BLaER1 (cell line): ENCODE results near the gene THSD1.
A peak's percentile ranks its signal among the peaks of the same experiment; 100 is the strongest.
"Not testable (repeated sequence)": the region's sequence is repeated elsewhere in the genome, so short reads cannot be mapped to it uniquely, and the experiment has no call there.

Experiments
- H3K27ac ChIP-seq: shearing (Covaris generic); formaldehyde crosslinking; 2 replicates; pipeline ENCODE4 v1.8.1; 2022
- H3K27me3 ChIP-seq: shearing (Covaris generic); formaldehyde crosslinking; 2 replicates; pipeline ENCODE4 v1.8.1; 2022
- H3K36me3 ChIP-seq: shearing (Covaris generic); formaldehyde crosslinking; 2 replicates; pipeline ENCODE4 v1.8.1; 2022
- H3K4me1 ChIP-seq: shearing (Covaris generic); formaldehyde crosslinking; 2 replicates; pipeline ENCODE4 v1.8.1; 2022
- H3K4me2 ChIP-seq: shearing (Covaris generic); formaldehyde crosslinking; 2 replicates; pipeline ENCODE4 v1.8.1; 2022
- H3K4me3 ChIP-seq: shearing (Covaris generic); formaldehyde crosslinking; 2 replicates; pipeline ENCODE4 v1.8.1; 2022
- H3K9ac ChIP-seq: shearing (Covaris generic); formaldehyde crosslinking; 2 replicates; pipeline ENCODE4 v1.8.1; 2022
- H3K9me3 ChIP-seq: shearing (Covaris generic); formaldehyde crosslinking; 2 replicates; pipeline ENCODE4 v1.8.1; 2022
- H4K20me1 ChIP-seq: shearing (Covaris generic); formaldehyde crosslinking; 2 replicates; pipeline ENCODE4 v1.8.1; 2022
- Cebpa-rat ChIP-seq: shearing (Covaris generic); IDR thresholded peaks from 2 replicates; pipeline ENCODE4 v1.8.1; 2022

Gene THSD1

GRCh38 chr13:52393572-52394357 is 12.2 kb downstream of the THSD1 start:
- Histone ChIP-seq H3K4me1 (peaks cover 9% of the 10 kb centered on the region), H3K27ac (no peak overlapping the region), H3K9me3 (no peaks in the 10 kb centered on the region), H3K27me3 (no peaks in the 10 kb centered on the region), H3K9ac (no peak overlapping the region), H4K20me1 (no peaks in the 10 kb centered on the region), H3K4me3 (no peak overlapping the region), H3K36me3 (no peaks in the 10 kb centered on the region), H3K4me2 (peak overlapping the region; percentile 7; the same call in 1 of the 2 replicates)
- no peak for TF ChIP-seq Cebpa-rat

GRCh38 chr13:52387721-52388120 is 18.3 kb downstream of the THSD1 start:
- Histone ChIP-seq H3K27ac (no peak overlapping the region), H3K9me3 (no peaks in the 10 kb centered on the region), H3K36me3 (no peaks in the 10 kb centered on the region), H3K4me1 (no peaks in the 10 kb centered on the region), H4K20me1 (no peaks in the 10 kb centered on the region), H3K27me3 (no peaks in the 10 kb centered on the region), H3K9ac (no peak overlapping the region), H3K4me3 (no peak overlapping the region), H3K4me2 (no peak overlapping the region)
- TF ChIP-seq Cebpa-rat = no peak

GRCh38 chr13:52385870-52386269 is 20.1 kb downstream of the THSD1 start:
- H3K4me3 ChIP-seq = no peak overlapping the region
- H3K36me3 ChIP-seq = no peaks in the 10 kb centered on the region
- H3K9ac ChIP-seq = no peak overlapping the region
- H3K27ac ChIP-seq = no peak overlapping the region
- TF ChIP-seq Cebpa-rat = no peak
- H3K4me2 ChIP-seq = no peak overlapping the region
- no peaks in the 10 kb centered on the region for H4K20me1 ChIP-seq
- no peaks in the 10 kb centered on the region for H3K4me1 ChIP-seq
- no peaks in the 10 kb centered on the region for H3K27me3 ChIP-seq
- no peaks in the 10 kb centered on the region for H3K9me3 ChIP-seq

- no peak overlapping the region for H3K4me2 ChIP-seq
Measured at GRCh38 chr13:52383366-52383765, 22.6 kb downstream of the THSD1 start.

GRCh38 chr13:52378312-52378711 is 27.7 kb downstream of the THSD1 start:
- H3K9me3 ChIP-seq = no peaks in the 10 kb centered on the region
- H3K4me1 ChIP-seq = no peaks in the 10 kb centered on the region
- H4K20me1 ChIP-seq = no peaks in the 10 kb centered on the region
- H3K4me2 ChIP-seq = no peak overlapping the region
- no peak overlapping the region for H3K27ac ChIP-seq
- H3K36me3 ChIP-seq = peaks cover 11% of the 10 kb centered on the region; the same call in 1 of the 2 replicates
- no peak overlapping the region for H3K9ac ChIP-seq
- H3K27me3 ChIP-seq = no peaks in the 10 kb centered on the region
- no peak for TF ChIP-seq Cebpa-rat
- no peak overlapping the region for H3K4me3 ChIP-seq

More at GRCh38 chr13:52383366-52383765, 22.6 kb downstream of the THSD1 start:
- H3K9me3 ChIP-seq = no peaks in the 10 kb centered on the region
- no peaks in the 10 kb centered on the region for H3K27me3 ChIP-seq
- H3K9ac ChIP-seq = no peak overlapping the region
- H3K27ac ChIP-seq = no peak overlapping the region
- no peak for TF ChIP-seq Cebpa-rat
- no peaks in the 10 kb centered on the region for H4K20me1 ChIP-seq
- H3K4me3 ChIP-seq = no peak overlapping the region
- no peaks in the 10 kb centered on the region for H3K4me1 ChIP-seq
- peaks cover 2% of the 10 kb centered on the region; the same call in 1 of the 2 replicates for H3K36me3 ChIP-seq

- Histone ChIP-seq H3K27ac (no peak overlapping the region), H3K36me3 (peaks cover 11% of the 10 kb centered on the region; the same call in 1 of the 2 replicates), H4K20me1 (no peaks in the 10 kb centered on the region), H3K27me3 (no peaks in the 10 kb centered on the region), H3K9ac (no peak overlapping the region), H3K4me2 (no peak overlapping the region), H3K9me3 (no peaks in the 10 kb centered on the region), H3K4me3 (no peak overlapping the region), H3K4me1 (no peaks in the 10 kb centered on the region)
- no peak for TF ChIP-seq Cebpa-rat
Measured at GRCh38 chr13:52377898-52378297, 28.1 kb downstream of the THSD1 start.

- Histone ChIP-seq H3K27ac (no peak overlapping the region), H3K27me3 (no peaks in the 10 kb centered on the region), H3K4me2 (no peak overlapping the region), H4K20me1 (no peaks in the 10 kb centered on the region), H3K9me3 (no peaks in the 10 kb centered on the region), H3K36me3 (peaks cover 11% of the 10 kb centered on the region; the same call in 1 of the 2 replicates), H3K4me3 (no peak overlapping the region), H3K9ac (no peak overlapping the region), H3K4me1 (no peaks in the 10 kb centered on the region)
- no peak for TF ChIP-seq Cebpa-rat
Measured at GRCh38 chr13:52374873-52375411, 31.0 kb downstream of the THSD1 start.

GRCh38 chr13:52374389-52374788 is 31.6 kb downstream of the THSD1 start:
- H4K20me1 ChIP-seq = no peaks in the 10 kb centered on the region
- H3K9me3 ChIP-seq = no peaks in the 10 kb centered on the region
- H3K9ac ChIP-seq = no peak overlapping the region
- no peak for TF ChIP-seq Cebpa-rat
- no peak overlapping the region for H3K4me3 ChIP-seq
- H3K4me2 ChIP-seq = no peak overlapping the region
- peaks cover 11% of the 10 kb centered on the region; the same call in 1 of the 2 replicates for H3K36me3 ChIP-seq
- no peak overlapping the region for H3K27ac ChIP-seq
- no peaks in the 10 kb centered on the region for H3K4me1 ChIP-seq
- no peaks in the 10 kb centered on the region for H3K27me3 ChIP-seq

GRCh38 chr13:52373277-52373676 is 32.7 kb downstream of the THSD1 start:
- not testable (repeated sequence) for H3K4me2 ChIP-seq, H3K4me1 ChIP-seq, H3K9me3 ChIP-seq, H3K9ac ChIP-seq, H3K27me3 ChIP-seq, H3K27ac ChIP-seq, H3K4me3 ChIP-seq, H4K20me1 ChIP-seq, H3K36me3 ChIP-seq

- Histone ChIP-seq H3K27ac (no peak overlapping the region), H3K4me1 (no peaks in the 10 kb centered on the region), H3K9ac (no peak overlapping the region), H3K9me3 (no peaks in the 10 kb centered on the region), H3K27me3 (no peaks in the 10 kb centered on the region), H4K20me1 (no peaks in the 10 kb centered on the region), H3K4me3 (no peak overlapping the region), H3K4me2 (no peak overlapping the region), H3K36me3 (no peaks in the 10 kb centered on the region)
- TF ChIP-seq Cebpa-rat = no peak
Measured at GRCh38 chr13:52371736-52372247, 34.2 kb downstream of the THSD1 start.
